Measurements from ENCODE around the gene S100PBP.

GRCh38 chr1:32769524-32770220, 47.8 kb upstream of the S100PBP start:
- TF ChIP-seq FOXM1 (IDR thresholded peaks at IDR 0.05; ENCODE audit: borderline replicate concordance) (no peak), SP1 (IDR thresholded peaks at IDR 0.05) (no peak), ELF4 (IDR thresholded peaks at IDR 0.05) (no peak), NFRKB (IDR thresholded peaks at IDR 0.05) (no peak), BHLHE40 (IDR thresholded peaks at IDR 0.05; ENCODE audit: borderline replicate concordance) (no peak)
